K562 (cell line): ENCODE measurements around the gene TIMM17A. TPM values are rescaled to one million over a fixed set of nuclear protein-coding genes. Genes with fewer than 3 reads are reported as not detected.
A peak's percentile ranks its signal among the peaks of the same experiment; 100 is the strongest.

Experiments used
- ATAC-seq: fragments of 200-7000 bp; cut with Tn5 transposase; 3 replicates; pipeline ENCODE4 v1.9.1; 2020; ENCODE audit warnings: moderate library complexity
- BruUV-seq: library from RNA; stranded (reverse); fragments of 400-500 nt; replicated peaks from 2 replicates; lab custom pipeline; 2021; lab: Mats Ljungman, UMichigan
- CTCF ChIA-PET: fragments of 300-600 bp; formaldehyde crosslinking; extraction: SDS; loops from one replicate; lab custom pipeline; 2021; ENCODE audit warnings: low intra/inter-chr PET ratio; lab: Yijun Ruan, JAX
- POLR2A ChIA-PET: fragments of 300-600, 350-650 bp; sonication (Branson Sonifier 250); formaldehyde crosslinking; extraction: SDS; loops from one replicate; lab custom pipeline; 2021; ENCODE audit warnings: antibody characterized with exemption, inconsistent platforms; lab: Yijun Ruan, JAX
- DNase-seq, 4 experiments: peaks; one replicate each; pipeline versions ENCODE4 v3.0.0 to v3.0.0-alpha.2; 2011 to 2018; ENCODE audit warnings: low spot score in 3 of 4, mixed read lengths in 3 of 4; ENCODE audit errors: extremely low read depth in 1 of 4
- FAIRE-seq: peaks from 2 replicates; lab custom pipeline; 2011; peaks lifted over from hg19 to GRCh38; lab: Jason Lieb, UNC
- H2AFZ ChIP-seq: 2 replicates; pipeline ENCODE4 v1.6.0; 2011; ENCODE audit warnings: low read depth, low read length, control low read depth, inconsistent platforms
- H3K27ac ChIP-seq: fragments of 200-600 bp; 3 replicates; pipeline ENCODE4 v1.8.0; 2011; ENCODE audit warnings: low read depth, mild to moderate bottlenecking, control low read depth, inconsistent platforms, low read length, moderate library complexity, mixed read lengths; ENCODE audit errors: extremely low read depth
- H3K27me3 ChIP-seq, 2 experiments: fragments of 300-600 bp in 1 of 2; 2 replicates in 1 of 2; 3 replicates in 1 of 2; pipeline versions ENCODE4 v1.6.0 to v1.8.0; 2011; ENCODE audit warnings: inconsistent platforms in 2 of 2, low read length in 2 of 2, mild to moderate bottlenecking in 1 of 2, mixed read lengths in 1 of 2, moderate library complexity in 1 of 2; ENCODE audit not compliant: control insufficient read depth in 2 of 2, insufficient read depth in 2 of 2
- H3K36me3 ChIP-seq: fragments of 300-600 bp; 3 replicates; pipeline ENCODE4 v1.8.0; 2011; ENCODE audit warnings: mild to moderate bottlenecking, low read length, inconsistent platforms; ENCODE audit not compliant: control insufficient read depth, insufficient read depth
- H3K4me1 ChIP-seq, 2 experiments: fragments of 200-600 bp in 1 of 2; replicated peaks in 1 of 2; 2 replicates in 1 of 2; 3 replicates in 1 of 2; pipeline versions ENCODE4 v1.5.1 to v1.8.0; 2011; ENCODE audit warnings: inconsistent platforms in 2 of 2, low read length in 2 of 2, mild to moderate bottlenecking in 1 of 2, mixed read lengths in 1 of 2, moderate library complexity in 1 of 2; ENCODE audit not compliant: control insufficient read depth in 2 of 2, insufficient read depth in 2 of 2
- H3K4me2 ChIP-seq: 2 replicates; pipeline ENCODE4 v1.6.1; 2011; ENCODE audit warnings: low read length, control low read depth, inconsistent platforms, mixed read lengths; ENCODE audit not compliant: insufficient read depth
- H3K4me3 ChIP-seq: fragments of 200-600 bp; sonication (generic), shearing (Covaris generic); 2 replicates; pipeline ENCODE4 v1.5.1; 2016; ENCODE audit warnings: control low read depth, inconsistent platforms
- H3K79me2 ChIP-seq: fragments of 200-600 bp; 3 replicates; pipeline ENCODE4 v1.8.0; 2011; ENCODE audit warnings: low read length, inconsistent platforms; ENCODE audit not compliant: control insufficient read depth, insufficient read depth
- H3K9ac ChIP-seq, 2 experiments: 2 replicates each; pipeline versions ENCODE4 v1.6.0 to v1.6.1; 2011; ENCODE audit warnings: low read depth in 2 of 2, low read length in 2 of 2, control low read depth in 1 of 2, inconsistent platforms in 1 of 2, mild to moderate bottlenecking in 1 of 2, mixed read lengths in 1 of 2; ENCODE audit not compliant: insufficient read depth in 1 of 2
- H3K9me1 ChIP-seq: one replicate; pipeline ENCODE4 v1.6.0; 2011; ENCODE audit warnings: inconsistent platforms, mild to moderate bottlenecking, low read length, moderate library complexity; ENCODE audit not compliant: control insufficient read depth, insufficient read depth
- H3K9me3 ChIP-seq: replicated peaks from 2 replicates; pipeline ENCODE4 v1.5.1; 2011; ENCODE audit warnings: low read depth, low read length, inconsistent platforms; ENCODE audit not compliant: control insufficient read depth, insufficient read depth
- H4K20me1 ChIP-seq: replicated peaks from 2 replicates; pipeline ENCODE4 v1.6.1; 2011; ENCODE audit warnings: low read length, inconsistent platforms, mixed read lengths; ENCODE audit not compliant: control insufficient read depth, insufficient read depth
- ATF1 ChIP-seq, 2 experiments: fragments of 450-650 bp in 1 of 2; IDR thresholded peaks; 2 replicates each; pipeline ENCODE4 v1.6.1; 2016; ENCODE audit warnings: missing compliant biosample characterization in 1 of 2, missing genetic modification characterization in 1 of 2
- DNMT1 ChIP-seq: fragments of 450-650 bp; IDR thresholded peaks from 2 replicates; pipeline ENCODE4 v1.6.1; 2016; ENCODE audit warnings: antibody characterized with exemption, mild to moderate bottlenecking
- E2F3 ChIP-seq: fragments of 250-450 bp; sonication (Bioruptor Pico); IDR thresholded peaks from 2 replicates; pipeline ENCODE4 v1.4.0; 2020; ENCODE audit warnings: mild to moderate bottlenecking
- ETV6 ChIP-seq, 3 experiments: fragments of 150-350 bp in 1 of 3; sonication (generic) in 1 of 3; formaldehyde crosslinking in 1 of 3; IDR thresholded peaks; 2 replicates each; pipeline versions ENCODE4 v1.6.1 to v1.8.0; 2014 to 2022; ENCODE audit warnings: borderline replicate concordance in 2 of 3, low read depth in 2 of 3, antibody characterized with exemption in 1 of 3, low read length in 1 of 3, mild to moderate bottlenecking in 1 of 3, missing genetic modification reagents in 1 of 3
- FOS ChIP-seq: IDR thresholded peaks from 3 replicates; pipeline ENCODE4 v1.6.1; 2011; ENCODE audit not compliant: insufficient read length; ENCODE audit errors: extremely low read depth
- HES1 ChIP-seq: fragments of 450-650 bp; IDR thresholded peaks from 2 replicates; pipeline ENCODE4 v1.6.1; 2016; ENCODE audit warnings: low read depth, mild to moderate bottlenecking, moderate library complexity
- SRF ChIP-seq, 2 experiments: fragments of 250-450, 450-650 bp in 1 of 2; sonication (Bioruptor Pico) in 1 of 2; sonication (generic) in 1 of 2; formaldehyde crosslinking; IDR thresholded peaks; 2 replicates each; pipeline versions ENCODE4 v1.5.0 to v1.5.1; 2020 to 2022; ENCODE audit warnings: mild to moderate bottlenecking in 1 of 2, missing genetic modification reagents in 1 of 2
- TCFL5 ChIP-seq: fragments of 250-450 bp; sonication (Bioruptor Pico); conservative IDR thresholded peaks from 2 replicates; pipeline ENCODE4 v1.6.1; 2021; ENCODE audit warnings: mild to moderate bottlenecking, moderate library complexity, matching md5 sums
- THAP7 ChIP-seq: fragments of 250-450 bp; sonication (Bioruptor Pico); IDR thresholded peaks from 2 replicates; pipeline ENCODE4 v1.5.0; 2021
- ZBTB7A ChIP-seq: IDR thresholded peaks from 2 replicates; pipeline ENCODE4 v1.6.1; 2011; ENCODE audit warnings: low read depth, mild to moderate bottlenecking, low read length, moderate library complexity, borderline replicate concordance; ENCODE audit not compliant: control insufficient read depth
- ZBTB8A ChIP-seq: fragments of 450-650 bp; IDR thresholded peaks from 2 replicates; pipeline ENCODE4 v1.6.1; 2018; ENCODE audit warnings: mild to moderate bottlenecking, moderate library complexity; ENCODE audit not compliant: partially characterized antibody
- ZNF57 ChIP-seq: fragments of 450-650 bp; formaldehyde crosslinking; IDR thresholded peaks from 2 replicates; pipeline ENCODE4 v1.4.0; 2020; ENCODE audit warnings: mild to moderate bottlenecking, moderate library complexity
- WGBS: fragments of 100-300 bp; shearing (Covaris generic); methylation state at CpG from one replicate; pipeline ENCODE4 v1.1.6; 2016; ENCODE audit warnings: low coverage, mixed read lengths; ENCODE audit not compliant: insufficient coverage; ENCODE audit errors: missing lambda C conversion rate; 5-methylcytosine and 5-hydroxymethylcytosine counted together
- in situ Hi-C: fragments of 300-500 bp; cut with MboI; formaldehyde crosslinking; loops from 4 replicates; pipeline ENCODE4 v1.15.0; 2018; ENCODE audit warnings: inconsistent platforms, mixed read lengths
- intact Hi-C: fragments of 100-400 bp; cut with micrococcal nuclease; formaldehyde crosslinking; loops from 2 replicates; pipeline ENCODE4 v1.14.2; 2022
- polyA plus RNA-seq, 8 experiments: library from polyadenylated mRNA; depleted of rRNA in 4 of 8; stranded (reverse) in 5 of 8; unstranded in 3 of 8; fragments of >200 nt; fragmentation: Nextera tagmentation in 2 of 8; fragmentation: Illumina TruSeq in 1 of 8; extraction: Ambion mirVana in 2 of 8; extraction: Trizol in 1 of 8; gene quantifications; 2 replicates each; pipeline versions ENCODE4 v1.2.1 to v1.2.3, GENCODE V29; 2011 to 2014; ENCODE audit warnings: inconsistent platforms in 1 of 8, missing spikeins in 1 of 8
- total RNA-seq, 7 experiments: library from RNA; depleted of rRNA in 6 of 7; stranded (reverse); fragments of >200 nt in 6 of 7; fragmentation: Illumina TruSeq in 2 of 7; extraction: Trizol in 2 of 7; gene quantifications; 2 replicates each; pipeline versions ENCODE4 v1.2.1 to v1.2.3, GENCODE V29; 2011 to 2021; ENCODE audit warnings: low replicate concordance in 1 of 7

The TIMM17A gene
- total and polyA plus RNA-seq, 9 of the 15 experiments (the other 6 are each of a cell fraction or from before 2014, with no cell fraction given) = 116 to 744 (median 180) TPM

GRCh38 chr1:201925981-201926645, 29.2 kb upstream of the TIMM17A start:
- in situ Hi-C loops = no loop called here
- no TSS peak for BruUV-seq
- WGBS = 38% methylated on average over 5 of the region's 5 CpGs

GRCh38 chr1:201928266-201928665, 27.0 kb upstream of the TIMM17A start:
- DNase-seq (peak in 1 of 4 experiments; percentile 37), ATAC-seq (peak; percentile 9; the same call in 1 of the 3 replicates), FAIRE-seq (no peak)
- no peaks in the 10 kb centered on the region for H3K9me3 ChIP-seq
- H2AFZ ChIP-seq = 0 out of 2 replicates have a peak overlapping the region, but pooled peaks have one; percentile 27
- ChIA-PET POLR2A (interaction anchor here (0.7 to 2.9 kb wide), 5 partner anchors 15 to 90 kb away, joined by 3 to 12 read pairs (median 4); partner anchors contain the start of gene TIMM17A), CTCF (no interaction called here)
- no peak overlapping the region for H3K27ac ChIP-seq
- H3K4me1 ChIP-seq = peaks cover 16 to 32% of the 10 kb centered on the region in 2 experiments
- no peaks in the 10 kb centered on the region for H3K9me1 ChIP-seq
- in situ Hi-C loops = no loop called here
- no peak overlapping the region for H3K4me2 ChIP-seq
- H3K9ac ChIP-seq = no peak overlapping the region
- intact Hi-C loops = no loop called here
- WGBS = 32% methylated on average over 3 of the region's 3 CpGs
- H3K27me3 ChIP-seq = no peaks in the 10 kb centered on the region
- no peaks in the 10 kb centered on the region for H3K79me2 ChIP-seq
- H4K20me1 ChIP-seq = no peaks in the 10 kb centered on the region
- H3K4me3 ChIP-seq = no peak overlapping the region
- H3K36me3 ChIP-seq = no peaks in the 10 kb centered on the region
- TF ChIP-seq E2F3 (no peak), HES1 (no peak), FOS (no peak), TCFL5 (CRISPR knock-in tag) (no peak), ZBTB7A (no peak), ZBTB8A (no peak), DNMT1 (no peak), ZNF57 (CRISPR knock-in tag) (no peak), THAP7 (no peak), ETV6 (IDR thresholded peaks at IDR 0.05; ENCODE audit: borderline replicate concordance in 1 of 2, low read depth in 2 of 2, low read length in 1 of 2) (no peak), ETV6 (CRISPR knock-in tag; IDR thresholded peaks at IDR 0.05; ENCODE audit: borderline replicate concordance) (no peak)
- TF ChIP-seq, all 486 proteins: peak for 0
- no TSS peak for BruUV-seq

More at GRCh38 chr1:201925981-201926645, 29.2 kb upstream of the TIMM17A start:
- TF ChIP-seq ATF1 (CRISPR knock-in tag; IDR thresholded peaks at IDR 0.05) = no peak
- no peak for TF ChIP-seq ATF1 (tag; IDR thresholded peaks at IDR 0.05)
- peak in 1 of 2 experiments; percentile 79; a peak in 1 of 4 replicates for TF ChIP-seq SRF (CRISPR knock-in tag; IDR thresholded peaks at IDR 0.05)
- Histone ChIP-seq H3K36me3 (no peaks in the 10 kb centered on the region), H3K27ac (peak overlapping the region; percentile 34; the same call in 1 of the 3 replicates), H4K20me1 (no peaks in the 10 kb centered on the region), H3K4me3 (no peak overlapping the region), H3K4me2 (no peak overlapping the region), H3K9ac (peak overlapping the region in 1 of 2 experiments; percentile 6; a peak in 1 of 4 replicates), H3K27me3 (no peaks in the 10 kb centered on the region), H3K9me3 (no peaks in the 10 kb centered on the region), H3K9me1 (no peaks in the 10 kb centered on the region), H2AFZ (peak overlapping the region; percentile 77), H3K79me2 (no peaks in the 10 kb centered on the region), H3K4me1 (peaks cover 20 to 39% of the 10 kb centered on the region in 2 experiments)
- POLR2A ChIA-PET = interaction anchor here (0.6 to 2.9 kb wide), 3 partner anchors 14 to 130 kb away, joined by 4 to 12 read pairs (median 5); partner anchors contain the start of gene TIMM17A
- FAIRE-seq (no peak), ATAC-seq (peak; percentile 20; the same call in 2 of the 3 replicates), DNase-seq (no peak)
- intact Hi-C loops = no loop called here
- CTCF ChIA-PET = no interaction called here
